Rectal smooth muscle tissue (tissue), 1 donor: ENCODE data around the gene GCLM.

Experiments used
- H3K27ac ChIP-seq: one replicate; pipeline ENCODE4 v1.7.0; 2013; ENCODE audit warnings: low read depth, low read length, inconsistent platforms
- H3K27me3 ChIP-seq: one replicate; pipeline ENCODE4 v1.7.0; 2013; ENCODE audit warnings: low read length; ENCODE audit not compliant: control insufficient read depth, insufficient read depth
- H3K36me3 ChIP-seq: one replicate; pipeline ENCODE4 v1.7.0; 2013; ENCODE audit warnings: low read length; ENCODE audit not compliant: control insufficient read depth, insufficient read depth
- H3K4me1 ChIP-seq: one replicate; pipeline ENCODE4 v1.7.0; 2013; ENCODE audit warnings: low read length; ENCODE audit not compliant: control insufficient read depth, insufficient read depth
- H3K4me3 ChIP-seq: one replicate; pipeline ENCODE4 v1.7.0; 2013; ENCODE audit warnings: low read length
- H3K9ac ChIP-seq: one replicate; pipeline ENCODE4 v1.7.0; 2013; ENCODE audit warnings: low read length

Gene GCLM

DNA sequence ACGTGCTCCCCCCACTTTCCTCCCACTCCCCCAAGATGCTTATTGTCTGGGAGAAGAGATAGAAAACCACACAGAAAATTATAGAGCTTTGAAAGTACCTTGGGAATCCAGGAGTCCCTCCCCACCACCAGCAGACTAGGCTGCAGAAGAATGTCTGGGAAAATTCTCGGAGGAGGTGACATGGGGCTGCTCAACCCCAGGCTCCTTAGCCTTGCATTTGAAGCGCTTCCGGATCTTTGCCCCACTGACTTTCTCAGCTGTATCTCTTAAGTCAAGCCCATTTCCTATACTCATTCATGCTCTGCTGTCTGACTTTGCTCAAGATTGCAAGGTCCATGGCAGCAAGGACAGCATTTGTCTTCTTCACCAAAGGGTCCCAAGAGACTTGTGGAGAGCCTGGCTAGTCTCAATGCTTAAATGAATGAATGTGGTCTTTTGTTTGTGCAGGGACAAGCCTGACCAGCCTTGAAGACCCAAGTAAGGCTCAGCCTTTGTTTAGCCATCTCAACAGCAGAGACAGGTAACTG is 68.2 kb downstream of the GCLM start:
- Histone ChIP-seq H3K4me3 (no peak overlapping the region), H3K36me3 (no peaks in the 10 kb centered on the region), H3K4me1 (peaks cover 6% of the 10 kb centered on the region), H3K9ac (no peak overlapping the region), H3K27ac (no peak overlapping the region), H3K27me3 (no peaks in the 10 kb centered on the region)

DNA sequence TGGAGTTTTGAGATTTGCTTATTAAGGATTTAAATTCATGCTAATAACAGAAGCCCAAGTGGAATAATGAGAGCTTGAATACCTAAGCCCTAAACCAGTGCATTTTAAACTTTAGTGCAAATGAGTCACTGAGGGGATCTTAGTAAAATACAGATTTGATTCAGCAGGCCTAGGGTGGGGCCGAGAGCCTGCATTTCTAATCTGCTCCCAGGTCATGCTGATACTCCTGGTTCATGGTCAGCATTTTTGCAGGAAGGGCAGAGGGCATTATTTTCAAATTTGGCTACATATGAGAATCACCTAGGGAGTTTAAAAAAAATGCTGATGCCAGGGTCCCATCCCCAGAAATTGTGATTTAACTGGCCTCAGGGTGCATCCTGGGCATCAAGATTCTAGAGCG is 69.5 kb downstream of the GCLM start:
- Histone ChIP-seq H3K9ac (no peak overlapping the region), H3K27ac (no peak overlapping the region), H3K27me3 (no peaks in the 10 kb centered on the region), H3K4me3 (no peak overlapping the region), H3K36me3 (no peaks in the 10 kb centered on the region), H3K4me1 (no peaks in the 10 kb centered on the region)

- Histone ChIP-seq H3K4me1 (no peaks in the 10 kb centered on the region), H3K27ac (no peak overlapping the region), H3K9ac (no peak overlapping the region), H3K4me3 (no peak overlapping the region), H3K36me3 (no peaks in the 10 kb centered on the region), H3K27me3 (no peaks in the 10 kb centered on the region)
These were observed 69.9 kb downstream of the GCLM start for GRCh38 chr1:93839307-93839706.

- Histone ChIP-seq H3K27me3 (no peaks in the 10 kb centered on the region), H3K4me3 (no peak overlapping the region), H3K27ac (no peak overlapping the region), H3K4me1 (no peaks in the 10 kb centered on the region), H3K36me3 (no peaks in the 10 kb centered on the region), H3K9ac (no peak overlapping the region)
These were observed 71.3 kb downstream of the GCLM start for GRCh38 chr1:93837961-93838360.
